Bronchial epithelial cell (primary cell): ENCODE results near the gene ATP6V0B. TPM values are rescaled to one million over a fixed set of nuclear protein-coding genes. Genes with fewer than 3 reads are reported as not detected.

Source experiments
- DNase-seq: peaks from one replicate; pipeline ENCODE4 v3.0.0-alpha.2; 2010; ENCODE audit warnings: low read depth
- FAIRE-seq: peaks from 2 replicates; lab custom pipeline; 2011; peaks lifted over from hg19 to GRCh38; lab: Jason Lieb, UNC
- H3K27me3 ChIP-seq: 2 replicates; pipeline ENCODE4 v1.5.1; 2011; ENCODE audit warnings: low read length; ENCODE audit not compliant: control insufficient read depth, insufficient read depth
- H3K36me3 ChIP-seq: 2 replicates; pipeline ENCODE4 v1.5.1; 2011; ENCODE audit warnings: low read length; ENCODE audit not compliant: control insufficient read depth, insufficient read depth
- H3K4me3 ChIP-seq: 2 replicates; pipeline ENCODE4 v1.5.1; 2011; ENCODE audit warnings: mild to moderate bottlenecking, low read depth, low read length, control low read depth
- total RNA-seq: library from RNA; depleted of rRNA; stranded (reverse); fragments of >200 nt; gene quantifications from 2 replicates; pipeline ENCODE4 v1.2.1, GENCODE V29; 2014
- TF ChIP-seq, protein P1 (sequence below): IDR thresholded peaks from 2 replicates; pipeline ENCODE4 v1.5.1; 2011; ENCODE audit warnings: mild to moderate bottlenecking, moderate library complexity, low read length, control low read depth, inconsistent platforms; ENCODE audit not compliant: insufficient read depth, severe bottlenecking

The ATP6V0B gene
- total RNA-seq, 1 donor from 2014 or later: 220 TPM

DNA sequence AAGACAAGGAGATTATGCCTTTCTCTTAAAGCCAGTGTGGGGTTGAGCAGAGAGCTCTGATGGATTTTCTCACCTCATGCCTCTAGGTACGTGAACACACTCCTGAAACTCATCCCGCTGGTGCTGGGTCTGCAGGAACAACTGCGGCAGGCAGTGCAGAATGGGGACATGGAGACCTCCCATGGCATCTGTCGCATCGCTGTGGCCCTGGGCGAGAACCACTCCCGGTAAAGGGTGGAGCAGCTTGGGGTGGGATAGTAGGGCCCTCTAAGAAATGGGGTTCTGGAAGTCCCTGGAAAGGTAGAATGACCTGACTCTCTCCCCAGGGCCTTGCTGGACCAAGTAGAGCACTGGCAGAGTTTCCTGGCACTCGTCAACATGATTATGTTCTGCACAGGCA is 18.5 kb upstream of the ATP6V0B start:
- Histone ChIP-seq H3K27me3 (no peaks in the 10 kb centered on the region), H3K4me3 (no peak overlapping the region), H3K36me3 (peaks cover 12% of the 10 kb centered on the region)
- FAIRE-seq (no peak), DNase-seq (no peak)
- TF ChIP-seq, protein P1, sequence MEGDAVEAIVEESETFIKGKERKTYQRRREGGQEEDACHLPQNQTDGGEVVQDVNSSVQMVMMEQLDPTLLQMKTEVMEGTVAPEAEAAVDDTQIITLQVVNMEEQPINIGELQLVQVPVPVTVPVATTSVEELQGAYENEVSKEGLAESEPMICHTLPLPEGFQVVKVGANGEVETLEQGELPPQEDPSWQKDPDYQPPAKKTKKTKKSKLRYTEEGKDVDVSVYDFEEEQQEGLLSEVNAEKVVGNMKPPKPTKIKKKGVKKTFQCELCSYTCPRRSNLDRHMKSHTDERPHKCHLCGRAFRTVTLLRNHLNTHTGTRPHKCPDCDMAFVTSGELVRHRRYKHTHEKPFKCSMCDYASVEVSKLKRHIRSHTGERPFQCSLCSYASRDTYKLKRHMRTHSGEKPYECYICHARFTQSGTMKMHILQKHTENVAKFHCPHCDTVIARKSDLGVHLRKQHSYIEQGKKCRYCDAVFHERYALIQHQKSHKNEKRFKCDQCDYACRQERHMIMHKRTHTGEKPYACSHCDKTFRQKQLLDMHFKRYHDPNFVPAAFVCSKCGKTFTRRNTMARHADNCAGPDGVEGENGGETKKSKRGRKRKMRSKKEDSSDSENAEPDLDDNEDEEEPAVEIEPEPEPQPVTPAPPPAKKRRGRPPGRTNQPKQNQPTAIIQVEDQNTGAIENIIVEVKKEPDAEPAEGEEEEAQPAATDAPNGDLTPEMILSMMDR: no peak

DNA sequence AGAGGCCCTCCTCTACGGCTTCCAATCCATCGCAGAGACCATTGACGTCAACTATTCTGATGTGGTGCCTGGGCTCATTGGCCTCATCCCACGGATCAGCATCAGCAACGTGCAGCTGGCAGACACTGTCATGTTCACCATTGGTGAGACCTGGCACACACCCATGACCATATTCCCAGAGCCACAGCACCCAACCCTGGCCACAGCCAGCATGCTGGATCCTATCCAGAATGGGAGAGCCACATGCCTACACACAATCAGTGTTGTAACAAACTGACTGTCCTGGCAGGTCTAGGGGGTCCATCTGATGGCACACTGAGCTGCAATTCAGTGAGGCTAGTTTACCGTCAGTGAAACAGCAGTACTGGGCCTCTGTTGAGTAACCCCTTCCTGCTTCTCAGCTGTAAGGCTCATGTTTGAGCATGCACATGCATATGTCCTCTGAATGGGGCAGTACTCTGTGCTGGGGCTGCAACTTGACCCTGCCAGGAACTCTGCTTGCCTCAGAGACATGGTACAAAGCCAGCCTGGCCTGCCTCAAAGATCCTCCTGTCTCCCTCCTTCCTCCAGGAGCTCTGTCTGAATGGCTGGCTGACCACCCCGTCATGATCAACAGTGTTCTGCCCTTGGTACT is 17.2 kb upstream of the ATP6V0B start:
- DNase-seq (peak; percentile 78), FAIRE-seq (peak; percentile 97)
- TF ChIP-seq, protein P1: no peak
- Histone ChIP-seq H3K4me3 (no peak overlapping the region), H3K36me3 (peaks cover 18% of the 10 kb centered on the region), H3K27me3 (no peaks in the 10 kb centered on the region)

DNA sequence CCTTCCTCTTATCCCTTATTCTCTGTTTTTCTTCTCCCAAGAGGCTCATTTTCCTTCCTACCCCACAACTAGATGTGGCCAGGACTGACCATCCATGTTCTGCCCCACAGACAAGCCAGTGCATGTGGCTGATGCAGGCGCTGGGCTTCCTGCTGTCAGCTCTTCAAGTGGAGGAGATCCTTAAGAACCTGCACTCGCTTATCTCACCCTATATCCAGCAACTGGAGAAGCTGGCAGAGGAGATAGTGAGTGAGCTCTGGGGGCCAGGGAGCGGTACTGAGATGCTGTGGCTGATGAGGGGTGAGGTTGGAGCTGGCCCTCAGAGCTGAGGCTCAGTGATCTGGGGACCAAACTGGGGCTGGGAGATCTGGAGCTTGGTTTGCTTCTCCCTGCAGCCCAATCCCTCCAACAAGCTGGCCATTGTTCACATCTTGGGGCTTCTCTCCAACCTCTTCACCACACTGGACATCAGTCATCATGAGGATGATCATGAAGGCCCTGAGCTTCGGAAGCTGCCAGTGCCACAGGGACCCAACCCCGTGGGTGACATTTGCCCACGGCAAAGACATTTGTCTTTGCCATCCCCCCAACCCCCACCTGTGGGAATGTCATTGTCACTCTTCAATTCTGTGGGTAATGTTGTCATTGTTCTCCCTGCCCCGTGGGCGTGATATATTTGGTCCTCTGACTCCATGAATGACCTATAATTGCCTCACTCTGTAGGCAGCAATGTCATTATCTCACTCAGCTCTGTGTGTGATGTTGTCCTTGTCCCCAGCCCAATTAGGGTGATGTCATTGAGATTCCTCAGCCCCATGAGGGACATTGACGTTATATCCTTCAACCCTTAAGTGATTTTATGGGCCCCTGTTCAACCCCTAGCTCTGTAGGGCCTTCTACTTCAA is 16.2 kb upstream of the ATP6V0B start:
- no peaks in the 10 kb centered on the region for H3K27me3 ChIP-seq
- TF ChIP-seq, protein P1: no peak
- DNase-seq (no peak), FAIRE-seq (peak; percentile 52)
- no peak overlapping the region for H3K4me3 ChIP-seq
- H3K36me3 ChIP-seq: peaks cover 20% of the 10 kb centered on the region

DNA sequence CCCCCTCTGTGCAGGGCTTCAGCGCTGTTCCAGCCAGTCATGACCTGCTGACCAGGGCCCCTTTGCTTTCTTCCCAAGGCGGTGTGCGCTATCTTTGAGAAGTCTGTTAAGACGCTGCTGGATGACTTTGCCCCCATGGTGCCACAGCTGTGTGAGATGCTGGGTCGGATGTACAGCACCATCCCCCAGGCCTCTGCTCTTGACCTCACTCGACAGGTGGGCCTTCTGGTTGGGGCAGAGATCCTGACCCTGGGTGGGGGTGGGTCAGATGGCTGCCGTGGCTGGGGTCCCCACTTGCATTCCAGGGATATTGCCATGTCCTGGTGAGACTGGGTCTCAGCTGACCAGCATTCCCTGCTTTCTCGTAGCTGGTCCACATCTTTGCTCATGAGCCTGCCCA is 14.0 kb upstream of the ATP6V0B start:
- TF ChIP-seq, protein P1: no peak
- no peak for FAIRE-seq
- no peaks in the 10 kb centered on the region for H3K27me3 ChIP-seq
- DNase-seq: no peak
- H3K36me3 ChIP-seq: peaks cover 23% of the 10 kb centered on the region
- no peak overlapping the region for H3K4me3 ChIP-seq

DNA sequence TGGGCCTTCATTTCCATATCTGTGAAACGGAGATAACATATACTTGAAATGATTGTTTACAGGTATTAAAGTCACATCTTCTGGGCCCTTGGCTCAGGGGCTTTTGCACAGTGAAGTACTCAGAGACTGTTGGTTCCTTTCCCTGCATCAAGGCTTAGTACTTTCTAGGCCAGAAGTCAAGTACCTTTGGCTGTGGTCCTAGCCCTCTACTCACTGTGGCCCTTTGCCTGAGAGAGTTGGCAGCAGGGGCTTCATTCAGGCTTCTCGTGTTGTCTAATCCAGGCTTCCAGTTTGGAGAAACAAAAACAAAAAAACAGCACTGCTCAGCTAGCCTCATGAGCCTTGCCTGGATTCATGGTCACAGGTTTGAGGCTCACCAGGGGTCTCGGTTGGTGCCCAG is 13.1 kb upstream of the ATP6V0B start:
- no peak for FAIRE-seq
- H3K4me3 ChIP-seq: no peak overlapping the region
- TF ChIP-seq, protein P1: no peak
- no peaks in the 10 kb centered on the region for H3K27me3 ChIP-seq
- peaks cover 25% of the 10 kb centered on the region for H3K36me3 ChIP-seq
- DNase-seq: no peak
